NCI-H2029 treated with DMSO at 0.1 percent for 48 hours (cell line): Measurements from ENCODE around the gene ACTL10.
"Not testable (repeated sequence)": the region's sequence is repeated elsewhere in the genome, so short reads cannot be mapped to it uniquely, and the experiment has no call there.

Source experiments
- DNase-seq: peaks from one replicate; lab custom pipeline; 2025; lab: John Stamatoyannopoulos, UW

The ACTL10 gene

GRCh38 chr20:33666293-33667244 is at the start of gene ACTL10:
Gene ACTL10 (plus strand): TSS chr20:33666943. CDS start chr20:33667498, 555 bp downstream.
- peak; percentile 97 for DNase-seq

- no peak for DNase-seq
Measured at GRCh38 chr20:33621717-33622400, 44.9 kb upstream of the ACTL10 start.

DNA sequence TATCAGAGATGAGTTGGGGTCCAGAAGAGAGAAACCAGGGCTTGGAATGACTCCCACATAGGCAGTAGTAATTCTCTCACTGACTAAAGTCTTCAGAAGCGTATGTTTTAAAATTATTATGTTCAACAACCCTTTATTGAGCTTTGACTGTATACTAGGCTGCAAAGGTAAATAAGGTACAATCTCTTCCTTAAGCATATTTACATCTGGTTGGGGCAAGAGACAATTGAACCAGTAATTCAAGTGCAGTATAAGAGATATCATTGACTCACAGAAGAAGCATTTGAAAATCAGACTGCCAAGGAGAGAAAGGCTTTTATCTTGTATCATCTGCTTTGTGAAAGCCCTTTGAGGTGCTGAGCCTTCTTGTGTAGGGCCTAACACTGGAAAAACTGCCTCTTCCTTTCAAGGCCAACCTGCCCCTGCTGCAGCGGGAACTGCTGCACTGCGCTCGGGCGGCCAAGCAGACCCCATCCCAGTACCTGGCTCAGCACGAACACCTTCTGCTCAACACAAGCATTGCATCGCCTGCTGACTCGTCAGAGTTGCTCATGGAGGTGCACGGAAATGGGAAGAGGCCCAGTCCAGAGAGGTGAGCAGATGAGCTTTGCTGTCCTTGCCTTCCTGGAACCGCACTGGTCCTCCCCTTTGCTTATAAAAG is 43.9 kb upstream of the ACTL10 start:
- no peak for DNase-seq

DNA sequence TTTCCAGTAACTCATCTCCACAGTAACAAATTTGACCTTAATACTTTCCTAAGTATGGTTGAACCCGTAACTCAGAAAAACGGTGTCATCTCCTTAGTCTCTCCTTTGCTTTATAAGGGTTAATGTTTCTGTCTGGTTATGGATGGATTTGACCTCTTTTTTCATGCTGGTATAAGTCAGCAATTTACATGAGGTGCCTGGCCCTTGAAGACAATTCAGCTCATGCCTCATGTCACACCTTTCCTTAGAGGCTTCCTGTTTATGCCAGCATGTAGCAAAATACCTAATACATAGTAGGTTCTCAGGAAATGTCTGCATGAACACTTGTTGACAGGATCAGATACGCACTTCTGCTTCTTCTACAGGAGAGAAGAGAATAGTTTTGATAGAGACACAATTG is 42.3 kb upstream of the ACTL10 start:
- DNase-seq, result no peak

DNA sequence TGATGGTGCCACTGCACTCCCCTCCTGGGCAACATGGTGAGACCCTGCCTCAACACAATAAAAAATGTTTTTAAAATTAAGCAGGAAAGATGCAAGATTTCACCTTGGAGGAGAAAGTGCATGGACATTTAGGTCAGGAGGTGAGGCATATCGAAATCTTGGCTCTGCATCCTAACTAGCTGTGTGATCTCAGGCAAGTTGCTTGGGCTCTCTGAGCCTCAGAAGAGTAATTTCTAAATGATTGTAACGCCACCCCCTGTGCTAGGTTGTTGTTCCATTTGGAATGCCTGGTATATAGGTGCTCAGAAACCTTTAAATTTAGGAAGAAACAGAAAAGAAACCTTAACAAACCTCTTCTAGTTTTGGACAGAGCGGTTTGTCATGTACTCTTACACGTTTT is 40.6 kb upstream of the ACTL10 start:
- no peak for DNase-seq

- no peak for DNase-seq
Measured at GRCh38 chr20:33627577-33628216, 39.0 kb upstream of the ACTL10 start.

GRCh38 chr20:33629533-33629932 is 37.2 kb upstream of the ACTL10 start:
- no peak for DNase-seq

DNA sequence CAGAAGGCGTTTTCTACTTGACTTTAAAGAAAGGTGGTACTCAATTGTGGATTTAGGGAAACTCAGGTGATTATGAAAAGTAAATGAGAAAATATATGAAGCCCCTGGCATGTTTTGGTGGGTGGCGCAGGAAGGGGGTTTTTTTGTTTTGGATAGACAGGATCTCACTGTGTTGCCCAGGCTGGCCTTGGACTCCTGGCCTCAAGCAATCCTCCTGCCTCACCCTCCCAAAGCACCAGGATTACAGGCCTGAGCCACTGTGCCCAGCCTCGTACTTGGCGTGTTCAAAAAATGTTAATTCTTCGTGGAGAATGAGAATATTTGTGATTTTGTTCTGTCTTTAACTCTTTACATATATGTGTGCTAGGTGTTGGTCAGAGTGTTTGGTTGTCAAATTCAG is 36.8 kb upstream of the ACTL10 start:
- no peak for DNase-seq

GRCh38 chr20:33630507-33630906 is 36.2 kb upstream of the ACTL10 start:
- no peak for DNase-seq

DNA sequence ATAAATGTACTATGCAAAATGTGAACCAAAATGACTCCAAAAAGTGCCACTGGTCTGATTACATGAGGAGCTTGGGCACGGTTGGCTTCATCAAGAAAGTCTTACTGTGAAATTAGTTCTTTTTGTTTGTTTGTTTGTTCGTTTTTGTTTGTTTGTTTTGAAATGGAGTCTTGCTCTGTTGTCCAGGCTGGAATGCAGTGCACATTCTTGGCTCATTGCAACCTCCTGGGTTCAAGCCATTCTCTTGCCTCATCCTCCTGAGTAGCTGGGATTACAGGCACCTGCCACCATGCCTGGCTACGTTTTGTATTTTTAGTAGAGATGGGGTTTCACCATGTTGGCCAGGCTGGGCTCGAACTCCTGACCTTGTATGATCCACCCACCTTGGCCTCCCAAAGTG is 34.8 kb upstream of the ACTL10 start:
- not testable (repeated sequence) for DNase-seq

- DNase-seq, result no peak
Measured at GRCh38 chr20:33635341-33635740, 31.4 kb upstream of the ACTL10 start.

DNA sequence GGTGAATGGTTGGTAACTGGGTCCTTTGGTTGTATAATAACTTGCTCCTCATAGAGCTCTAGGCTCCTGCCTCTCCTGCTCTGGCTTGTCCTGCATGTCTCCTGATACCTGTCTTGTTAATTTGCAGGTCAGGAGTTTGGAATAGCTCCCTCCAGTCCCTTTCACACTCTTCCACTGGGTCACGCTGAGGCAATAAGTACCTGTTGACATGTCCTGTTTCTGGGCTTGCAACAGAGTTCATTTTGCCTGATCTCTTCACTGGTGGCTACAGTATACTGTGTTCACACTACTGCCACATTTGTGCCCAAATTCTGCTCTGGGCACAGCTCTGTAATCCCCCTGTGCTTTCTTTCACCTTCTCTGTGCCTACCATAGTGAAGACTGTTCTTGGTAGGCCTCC is 30.0 kb upstream of the ACTL10 start:
- no peak for DNase-seq

- no peak for DNase-seq
Measured at GRCh38 chr20:33640287-33640686, 26.5 kb upstream of the ACTL10 start.

- no peak for DNase-seq
Measured at GRCh38 chr20:33644313-33645071, 22.3 kb upstream of the ACTL10 start.

DNA sequence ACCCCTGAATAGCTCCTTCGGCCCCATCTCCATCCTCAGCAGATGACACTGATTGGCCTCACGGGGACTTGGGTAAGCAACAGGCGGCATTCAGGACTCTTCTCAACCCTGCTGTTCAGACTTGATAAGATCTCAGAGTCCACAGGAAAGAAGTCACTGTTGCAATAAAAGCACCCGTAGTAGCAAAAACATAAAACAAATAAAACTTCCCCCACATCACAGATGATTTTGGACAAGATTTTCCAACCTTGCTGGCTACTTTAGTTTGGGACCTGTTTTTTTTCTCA is 21.7 kb upstream of the ACTL10 start:
- DNase-seq, result no peak

DNA sequence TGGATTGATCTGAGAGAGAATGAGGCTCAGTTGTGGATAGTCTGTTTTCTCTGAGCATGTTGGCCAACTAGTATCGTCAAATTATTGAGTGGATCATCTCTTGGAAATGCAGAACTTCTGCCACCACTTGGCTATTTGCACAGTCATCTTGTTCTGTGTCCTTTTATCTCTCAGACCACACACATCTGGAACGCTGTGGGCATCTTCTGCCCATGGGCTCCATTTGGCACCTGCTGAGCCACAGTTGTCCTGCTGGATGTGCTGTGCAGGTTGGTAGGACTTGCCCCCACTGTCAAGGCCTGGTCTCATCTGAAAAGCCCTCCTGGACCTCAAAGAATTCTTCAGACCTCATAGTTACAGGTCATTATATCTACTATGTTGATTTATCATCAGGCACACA is 21.3 kb upstream of the ACTL10 start:
- no peak for DNase-seq

DNA sequence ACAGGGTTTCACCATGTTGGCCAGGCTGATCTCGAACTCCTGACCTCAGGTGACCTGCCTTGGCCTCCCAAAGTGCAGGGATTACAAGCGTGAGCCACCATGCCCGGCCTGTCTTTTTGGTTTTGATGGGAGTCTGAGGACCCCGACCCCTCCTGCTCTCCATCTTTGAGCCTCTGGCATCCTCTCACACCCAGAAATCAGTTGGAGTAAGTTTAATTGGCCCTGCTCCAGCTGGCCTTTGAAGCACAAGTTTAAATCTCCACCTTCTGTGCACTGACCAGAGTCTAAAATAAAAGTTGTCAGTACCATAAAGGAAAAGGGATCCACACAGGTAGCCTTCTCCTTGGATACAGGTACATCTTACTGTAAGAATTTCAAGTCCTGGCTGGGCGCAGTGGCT is 20.6 kb upstream of the ACTL10 start:
- DNase-seq, result no peak

DNA sequence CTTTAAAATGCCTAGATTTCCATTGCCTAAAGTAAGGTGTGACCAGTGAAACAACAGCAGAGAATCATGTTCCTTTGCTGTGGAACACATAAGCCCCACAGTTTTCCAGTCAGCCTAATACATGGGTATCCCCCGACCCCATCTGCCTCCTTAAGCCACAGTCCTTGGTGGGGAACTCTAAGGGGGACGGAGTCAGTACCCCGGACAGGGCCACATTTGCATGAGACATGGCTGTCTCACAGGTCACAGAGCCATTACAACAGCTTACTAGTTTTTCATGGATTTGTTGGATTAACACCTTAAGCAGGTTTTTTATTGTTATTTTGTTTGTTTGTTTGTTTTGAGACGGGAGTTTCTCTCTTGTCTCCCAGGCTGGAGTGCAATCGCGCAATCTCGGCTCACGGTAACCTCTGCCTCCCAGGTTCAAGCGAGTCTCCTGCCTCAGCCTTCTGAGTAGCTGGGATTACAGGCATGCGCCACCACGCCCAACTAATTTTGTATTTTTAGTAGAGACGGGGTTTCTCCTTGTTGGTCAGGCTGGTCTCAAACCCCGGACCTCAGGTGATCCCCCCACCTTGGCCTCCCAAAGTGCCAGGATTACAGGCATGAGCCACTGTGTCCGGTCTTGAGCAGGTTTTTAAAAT is 19.7 kb upstream of the ACTL10 start:
- not testable (repeated sequence) for DNase-seq

DNA sequence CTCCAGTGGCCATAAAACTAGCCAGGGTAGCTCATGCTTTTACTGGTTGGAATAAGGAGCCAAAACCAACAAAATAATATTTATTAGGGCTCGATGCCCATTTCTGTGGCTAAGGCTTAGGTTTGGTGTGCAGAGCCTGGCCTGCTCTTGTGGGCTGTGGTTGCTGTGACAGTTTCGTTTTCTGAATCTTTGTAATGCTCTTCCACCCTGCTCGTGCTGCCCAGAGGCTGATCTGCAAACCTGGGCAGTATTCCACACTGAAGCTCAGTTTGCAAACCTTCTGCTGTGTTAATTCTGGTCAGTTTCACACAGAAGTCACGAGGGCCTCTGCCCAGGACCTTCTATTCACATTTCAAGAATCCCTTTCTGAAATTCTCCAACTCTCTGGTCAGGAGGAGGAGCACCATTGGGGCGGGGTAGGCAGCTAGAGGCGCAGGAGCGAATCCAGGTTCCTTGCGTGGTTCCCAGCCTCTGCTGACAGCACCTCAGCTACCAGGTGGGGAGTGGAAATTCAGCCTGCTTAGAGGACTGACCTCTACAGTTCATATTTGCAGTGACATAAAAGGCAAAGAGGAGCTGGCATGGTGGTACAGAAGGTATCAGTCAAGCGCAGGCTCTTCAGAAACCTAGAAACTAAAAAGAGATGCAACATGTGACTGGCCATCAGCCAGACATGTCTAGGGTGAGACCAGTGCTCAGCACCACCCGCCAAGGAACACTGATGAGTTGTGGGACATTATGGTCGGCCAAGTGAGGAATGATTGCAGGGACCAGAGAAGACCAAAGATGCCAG is 18.9 kb upstream of the ACTL10 start:
- DNase-seq, result peak; percentile 68

- DNase-seq, result no peak
Measured at GRCh38 chr20:33648396-33649004, 18.2 kb upstream of the ACTL10 start.
